ENCODE measurements around the gene NEUROD6.

The NEUROD6 gene

GRCh38 chr7:31340603-31341002, at the start of gene NEUROD6:
NEUROD6 (minus strand) TSS chr7:31340726; CDS start chr7:31339268, 1,458 bp downstream.
- no peak for DNase-seq

- no peak for DNase-seq
These were observed 43.9 kb upstream of the NEUROD6 start for GRCh38 chr7:31384466-31384865.

DNA sequence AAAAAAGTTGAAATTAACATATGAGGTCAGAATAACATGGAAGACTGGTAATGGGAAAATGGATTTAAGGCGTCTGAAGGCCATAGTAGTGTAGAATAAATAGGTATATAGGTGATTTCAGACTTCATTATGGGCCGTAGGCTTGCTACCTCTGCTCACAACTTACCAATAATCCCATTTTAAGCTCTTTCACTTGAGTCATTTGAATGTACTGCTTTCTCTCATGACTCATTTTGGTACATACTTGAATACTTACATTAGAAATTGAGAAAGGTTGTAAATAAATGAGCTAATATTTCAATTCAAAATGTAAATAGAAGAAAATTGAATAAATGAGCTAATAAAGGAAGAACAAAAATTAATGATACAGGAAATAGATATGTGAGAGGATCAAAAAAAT, 42.2 kb upstream of the NEUROD6 start:
- DNase-seq: no peak

- no peak for DNase-seq
These were observed 33.1 kb upstream of the NEUROD6 start for GRCh38 chr7:31373337-31374289.

DNA sequence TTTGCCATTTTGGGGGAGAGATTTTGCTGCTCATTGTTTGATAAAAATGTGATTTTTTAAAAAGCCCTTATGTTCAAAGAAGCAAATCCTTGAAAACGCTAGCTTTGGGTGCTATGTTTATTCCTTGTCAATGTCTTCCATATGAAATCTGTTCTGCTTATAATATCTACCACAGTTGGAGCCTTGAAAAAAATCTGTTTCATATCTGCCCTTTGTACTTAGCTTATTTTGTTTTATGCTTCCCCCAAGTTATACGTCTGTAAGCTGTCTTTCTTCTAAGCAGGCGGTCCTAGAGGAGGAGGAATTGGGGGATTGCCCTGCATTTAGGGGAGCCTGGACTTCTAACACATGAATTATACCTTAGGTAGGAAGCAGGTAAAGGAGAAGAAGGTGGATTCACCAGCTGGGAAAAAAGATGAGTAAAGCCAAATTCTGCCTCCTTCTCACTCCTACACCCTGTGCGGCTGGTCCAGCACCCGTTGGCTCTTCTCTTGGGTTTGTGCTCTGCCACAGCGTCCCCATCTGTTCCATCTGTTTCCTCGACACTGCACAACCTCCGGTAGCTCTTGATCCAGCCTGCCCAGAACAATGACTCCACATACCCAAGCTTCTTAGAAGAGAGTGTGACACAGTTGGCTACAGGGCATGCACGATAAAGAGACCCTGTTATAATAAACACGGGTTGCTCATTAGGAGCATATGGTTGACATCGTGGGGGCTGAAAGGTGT, 31.9 kb upstream of the NEUROD6 start:
- DNase-seq: no peak

DNA sequence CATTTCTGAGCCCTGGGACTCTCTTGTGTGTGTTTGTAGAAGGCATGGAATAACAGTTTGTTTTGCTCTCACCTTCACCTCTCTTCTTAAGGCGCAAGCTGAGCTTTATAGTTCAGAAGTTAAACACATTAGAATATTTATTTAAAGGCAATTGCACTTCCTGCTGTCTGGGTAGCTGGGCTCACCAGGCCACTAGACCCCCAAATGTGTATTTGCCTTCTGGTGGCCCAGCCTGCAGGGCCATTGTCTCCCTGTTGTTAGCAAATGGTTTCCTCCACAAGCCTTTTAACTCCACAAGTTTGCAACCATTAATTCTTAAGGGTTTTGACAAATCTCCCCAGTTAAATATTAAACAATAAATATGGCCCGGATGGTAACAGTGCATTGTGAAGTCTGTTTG, 31.1 kb upstream of the NEUROD6 start:
- DNase-seq: no peak

- DNase-seq: no peak
These were observed 30.1 kb upstream of the NEUROD6 start for GRCh38 chr7:31370609-31371008.

DNA sequence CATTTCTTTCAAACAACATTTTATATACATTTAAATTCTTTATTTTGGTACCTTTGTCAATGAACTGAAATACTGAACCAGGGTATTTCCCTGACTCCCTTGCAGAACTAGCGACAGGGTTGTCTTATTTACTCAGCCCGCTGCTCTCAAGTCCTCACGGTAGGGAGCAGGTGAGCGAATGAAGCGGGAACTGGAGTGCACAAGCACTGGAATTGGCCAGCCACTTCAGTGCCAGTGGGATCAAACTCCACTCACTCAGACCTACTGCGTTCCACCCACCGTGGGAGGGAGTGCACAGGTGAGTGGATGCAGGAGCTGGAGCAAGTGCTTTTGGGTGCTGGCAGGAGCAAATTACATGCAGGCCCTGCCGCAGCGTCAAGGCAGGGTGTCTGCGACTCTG, 28.1 kb upstream of the NEUROD6 start:
- DNase-seq: no peak

DNA sequence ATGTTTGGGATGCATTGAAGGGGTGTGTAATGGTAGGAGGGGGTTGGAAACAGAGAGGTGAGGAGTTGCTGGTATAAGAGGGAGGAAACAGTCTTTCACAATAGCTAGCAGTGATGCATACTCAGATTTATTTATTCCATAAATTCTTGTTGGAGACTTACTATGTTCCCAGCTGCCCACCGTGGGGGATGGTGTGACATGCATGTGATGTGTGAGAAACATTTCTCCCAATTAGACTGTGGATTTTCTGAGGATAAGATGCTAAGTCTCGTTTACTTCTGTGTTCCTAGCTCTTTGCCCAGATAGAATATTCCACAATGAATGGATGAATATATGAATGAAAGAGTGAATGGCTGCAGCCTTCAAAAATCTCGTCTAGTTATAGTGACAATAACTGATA, 23.0 kb upstream of the NEUROD6 start:
- no peak for DNase-seq

GRCh38 chr7:31363051-31363450, 22.5 kb upstream of the NEUROD6 start:
- no peak for DNase-seq

DNA sequence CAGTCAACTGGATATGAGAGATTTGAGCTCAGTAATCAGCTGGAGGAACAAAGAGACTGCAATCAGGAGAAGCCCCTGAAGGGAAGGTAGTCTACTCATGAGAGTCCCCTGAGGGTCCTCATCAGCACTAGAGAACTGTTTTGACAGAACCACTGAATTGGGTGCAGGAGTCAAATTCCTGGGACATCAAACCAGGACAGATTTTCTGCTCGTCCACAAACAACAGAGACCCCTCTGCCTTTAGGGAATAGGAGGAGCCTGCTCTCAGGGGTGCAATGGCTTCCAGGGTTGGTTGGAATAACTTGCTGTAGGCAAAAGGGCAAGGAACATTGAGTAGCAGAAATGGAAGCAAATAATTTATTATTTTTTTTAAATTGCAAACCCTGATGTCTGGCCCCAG, 21.9 kb upstream of the NEUROD6 start:
- no peak for DNase-seq

GRCh38 chr7:31358467-31358866, 17.9 kb upstream of the NEUROD6 start:
- DNase-seq: no peak

- DNase-seq: no peak
These were observed 4.9 kb upstream of the NEUROD6 start for GRCh38 chr7:31345421-31345820.

DNA sequence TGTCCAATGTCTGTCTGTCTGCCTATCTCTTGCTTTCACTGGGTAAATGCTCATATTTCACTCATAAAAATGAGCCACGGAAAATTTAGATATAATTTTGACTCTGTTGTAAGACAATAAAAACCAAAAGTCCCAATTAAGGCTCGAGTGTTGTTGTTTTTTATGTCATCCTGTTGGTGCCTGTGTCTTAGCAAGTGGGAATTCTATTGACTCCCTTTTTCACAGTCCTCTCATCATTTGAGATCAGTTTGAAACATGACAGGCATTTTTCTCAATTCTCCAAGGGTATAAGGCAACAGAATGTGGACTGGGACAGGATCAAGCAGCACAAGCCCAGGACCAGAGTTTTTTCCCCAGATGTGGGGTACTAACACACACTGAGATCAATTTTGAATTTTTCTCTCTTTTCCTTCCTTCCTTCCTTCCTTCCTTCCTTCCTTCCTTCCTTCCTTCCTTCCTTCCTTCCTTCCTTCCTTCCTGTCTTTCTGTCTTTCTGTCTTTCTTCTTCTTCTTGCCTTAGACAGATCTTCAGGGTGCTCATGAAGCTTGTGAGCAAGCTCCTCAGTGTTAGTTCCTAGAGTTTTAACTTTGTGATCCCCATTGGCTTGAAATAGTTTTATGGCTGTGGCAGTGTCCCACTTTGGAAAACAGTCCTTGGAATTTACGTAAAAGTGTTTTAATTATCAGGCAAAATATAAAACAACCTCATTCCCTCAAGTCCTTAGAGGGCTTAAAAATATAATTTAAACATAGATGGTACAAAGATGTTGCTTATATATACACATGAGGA, 3.2 kb upstream of the NEUROD6 start:
- no peak for DNase-seq

GRCh38 chr7:31341141-31341540, 615 bp upstream of the NEUROD6 start:
- DNase-seq: no peak

- DNase-seq: no peak
These were observed 475 bp downstream of the NEUROD6 start for GRCh38 chr7:31340051-31340450.

GRCh38 chr7:31338706-31339105, 1.8 kb downstream of the NEUROD6 start:
- no peak for DNase-seq

DNA sequence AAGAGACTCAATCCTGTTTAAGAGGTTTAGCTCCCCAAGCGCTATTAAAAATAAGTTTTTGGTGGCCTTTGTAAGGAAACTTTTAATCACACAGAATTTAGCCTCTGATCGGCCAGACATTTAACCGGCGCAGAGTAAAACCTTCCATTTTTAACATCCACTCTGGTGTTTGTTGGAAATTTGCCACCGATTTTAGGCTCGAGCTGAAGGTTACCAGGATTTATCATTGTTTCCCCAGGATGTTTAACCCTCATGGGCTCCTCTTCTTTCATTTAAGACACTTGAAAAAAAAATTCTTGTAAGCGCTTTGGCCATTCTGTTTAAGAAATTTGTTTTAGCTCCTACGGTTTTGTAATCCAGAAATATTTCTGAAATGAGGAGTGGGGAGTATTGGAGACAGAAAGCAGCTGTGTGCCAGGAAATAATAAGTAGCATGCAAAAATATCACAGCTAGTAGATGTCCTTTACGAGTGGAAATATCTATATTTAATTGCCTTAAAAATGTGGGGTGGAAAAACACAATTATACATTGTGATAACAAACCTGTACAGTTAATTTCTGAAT, 3.4 kb downstream of the NEUROD6 start:
- DNase-seq: no peak

- DNase-seq: no peak
These were observed 4.1 kb downstream of the NEUROD6 start for GRCh38 chr7:31336202-31337001.

DNA sequence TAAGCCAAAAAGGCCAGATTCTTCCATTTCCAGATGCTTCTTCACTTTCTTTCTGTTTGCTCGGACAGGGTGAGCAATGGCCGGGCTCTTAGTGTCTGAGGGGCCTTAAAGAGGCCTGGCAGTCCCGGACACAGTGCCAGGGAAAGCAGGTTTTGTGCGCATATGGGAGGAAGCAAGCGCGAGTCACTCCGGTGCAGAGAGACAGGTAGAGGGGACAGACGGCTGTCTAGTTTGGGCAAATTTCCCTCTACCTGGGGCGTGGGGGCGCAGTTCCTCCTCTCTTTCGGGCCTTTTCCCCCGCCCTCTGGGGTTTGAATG, 4.7 kb downstream of the NEUROD6 start:
- DNase-seq: no peak

GRCh38 chr7:31335161-31335856, 5.2 kb downstream of the NEUROD6 start:
- DNase-seq: no peak

DNA sequence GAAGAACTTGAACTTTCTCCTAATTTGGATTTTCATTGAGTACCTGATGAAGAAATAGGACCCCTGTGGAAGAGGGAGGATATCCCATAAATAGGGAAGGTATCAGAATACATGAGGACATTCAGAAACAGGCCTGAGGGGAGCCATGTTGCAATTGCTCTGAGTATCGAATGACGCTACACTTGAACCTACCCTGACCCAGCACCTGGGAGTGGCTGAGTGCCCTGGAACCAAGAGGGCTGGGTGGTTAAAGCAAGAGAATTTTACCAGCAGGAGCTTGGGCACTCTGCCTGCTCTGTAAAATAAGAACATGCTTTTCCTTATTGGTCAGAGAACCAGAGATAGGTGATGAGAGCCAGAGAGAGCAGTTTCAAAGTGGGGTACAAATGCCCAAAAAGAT, 7.2 kb downstream of the NEUROD6 start:
- no peak for DNase-seq
